Sigmoid colon (tissue), 4 donors: ENCODE data around the gene TMC1.

Experiments
- POLR2A ChIP-seq, 2 donors: fragments of 450-650 bp; IDR thresholded peaks; one replicate each; pipeline ENCODE4 v1.6.1; 2016; ENCODE audit warnings: antibody characterized with exemption in 2 of 2, mild to moderate bottlenecking in 2 of 2, moderate library complexity in 2 of 2
- POLR2AphosphoS5 ChIP-seq, 4 donors: sonication (generic); formaldehyde crosslinking; IDR thresholded peaks; one replicate each; pipeline ENCODE4 v1.6.1; 2017; ENCODE audit warnings: antibody characterized with exemption in 4 of 4
- TF ChIP-seq, protein P1 (sequence below), 4 experiments: fragments of 450-650 bp in 3 of 4; fragments of 200-600 bp in 1 of 4; IDR thresholded peaks; one replicate each; pipeline ENCODE4 v1.5.1; 2016 to 2019; ENCODE audit warnings: antibody characterized with exemption in 4 of 4, mild to moderate bottlenecking in 3 of 4, moderate library complexity in 2 of 4

DNA sequence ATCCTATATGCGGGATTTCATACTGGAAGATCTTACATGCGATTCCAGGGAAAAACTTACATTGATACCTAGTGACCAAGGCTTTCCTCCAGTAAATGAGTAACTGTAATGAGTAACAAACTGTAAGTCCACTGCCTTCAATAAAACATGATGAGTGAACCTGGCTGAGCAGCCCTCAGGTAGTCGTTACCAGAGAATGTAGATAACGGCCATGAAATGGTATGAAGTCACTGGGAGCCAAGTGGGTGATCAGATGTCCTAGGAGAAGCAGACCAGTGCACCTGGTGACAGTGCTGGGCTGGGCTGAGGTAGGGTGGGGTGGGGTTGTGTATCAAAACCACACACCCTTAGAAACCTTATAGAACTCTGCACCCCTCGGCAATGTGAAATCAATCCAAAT is 227.9 kb downstream of the TMC1 start:
- TF ChIP-seq, protein P1, sequence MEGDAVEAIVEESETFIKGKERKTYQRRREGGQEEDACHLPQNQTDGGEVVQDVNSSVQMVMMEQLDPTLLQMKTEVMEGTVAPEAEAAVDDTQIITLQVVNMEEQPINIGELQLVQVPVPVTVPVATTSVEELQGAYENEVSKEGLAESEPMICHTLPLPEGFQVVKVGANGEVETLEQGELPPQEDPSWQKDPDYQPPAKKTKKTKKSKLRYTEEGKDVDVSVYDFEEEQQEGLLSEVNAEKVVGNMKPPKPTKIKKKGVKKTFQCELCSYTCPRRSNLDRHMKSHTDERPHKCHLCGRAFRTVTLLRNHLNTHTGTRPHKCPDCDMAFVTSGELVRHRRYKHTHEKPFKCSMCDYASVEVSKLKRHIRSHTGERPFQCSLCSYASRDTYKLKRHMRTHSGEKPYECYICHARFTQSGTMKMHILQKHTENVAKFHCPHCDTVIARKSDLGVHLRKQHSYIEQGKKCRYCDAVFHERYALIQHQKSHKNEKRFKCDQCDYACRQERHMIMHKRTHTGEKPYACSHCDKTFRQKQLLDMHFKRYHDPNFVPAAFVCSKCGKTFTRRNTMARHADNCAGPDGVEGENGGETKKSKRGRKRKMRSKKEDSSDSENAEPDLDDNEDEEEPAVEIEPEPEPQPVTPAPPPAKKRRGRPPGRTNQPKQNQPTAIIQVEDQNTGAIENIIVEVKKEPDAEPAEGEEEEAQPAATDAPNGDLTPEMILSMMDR (IDR thresholded peaks at IDR 0.05), result no peak
- TF ChIP-seq POLR2AphosphoS5 (IDR thresholded peaks at IDR 0.05), result no peak
- no peak for TF ChIP-seq POLR2A (IDR thresholded peaks at IDR 0.05)
